ACHN (cell line): ENCODE data around the gene PRC1.
"Not testable (repeated sequence)": the region's sequence is repeated elsewhere in the genome, so short reads cannot be mapped to it uniquely, and the experiment has no call there.

Experiments used
- DNase-seq: peaks from one replicate; pipeline ENCODE4 v3.0.0-alpha.2; 2015
- in situ Hi-C: cut with HindIII; loops from 2 replicates; pipeline ENCODE4 v1.10.0; 2017; ENCODE audit warnings: low sequenced_read_pairs, low pct_ligation_motif_present, low pct_unique_long_range_greater_than_20kb

The PRC1 gene

GRCh38 chr15:90942354-90943120, 51.8 kb downstream of the PRC1 start:
- in situ Hi-C loops: no loop called here
- no peak for DNase-seq

DNA sequence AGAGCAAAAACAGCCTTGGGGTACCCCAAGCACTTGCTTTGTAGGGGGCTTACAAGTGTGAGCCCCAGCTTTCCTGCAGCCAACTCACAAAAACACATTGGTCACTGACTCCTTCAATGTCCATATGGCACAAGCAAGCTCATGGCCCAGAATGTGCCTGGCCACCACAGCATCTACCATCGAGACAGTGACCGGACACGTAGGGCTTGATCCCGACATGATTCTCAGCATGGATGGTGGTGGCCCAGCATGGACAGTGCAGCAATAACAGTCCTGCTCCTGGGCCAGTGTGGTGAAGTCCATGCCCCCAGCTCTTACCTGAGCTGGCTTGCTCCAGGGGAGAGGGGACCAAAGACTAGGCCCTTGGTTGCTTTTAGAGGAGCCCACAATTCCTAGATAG, 53.3 kb downstream of the PRC1 start:
- no peak for DNase-seq
- in situ Hi-C loops: no loop called here

DNA sequence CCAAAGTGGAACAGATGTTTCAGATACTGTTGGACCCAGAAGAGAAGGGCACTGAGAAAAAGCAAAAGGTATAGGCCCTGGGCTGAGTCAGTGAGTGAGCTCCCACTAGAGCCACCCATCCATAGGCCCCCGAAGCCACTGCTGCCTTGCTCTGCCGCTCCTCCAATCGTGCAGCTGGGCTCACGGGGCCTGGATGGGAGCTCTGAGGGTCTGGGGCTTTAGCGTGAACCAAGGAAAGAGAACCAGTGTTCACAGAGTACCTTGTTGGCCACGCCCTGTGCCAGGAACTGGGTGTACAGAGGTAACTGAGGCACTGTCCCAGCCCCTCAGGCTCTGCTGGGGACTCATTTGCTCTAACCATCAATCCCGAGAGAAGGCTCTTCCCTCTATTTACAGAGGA, 54.6 kb downstream of the PRC1 start:
- in situ Hi-C loops: no loop called here
- DNase-seq: no peak

DNA sequence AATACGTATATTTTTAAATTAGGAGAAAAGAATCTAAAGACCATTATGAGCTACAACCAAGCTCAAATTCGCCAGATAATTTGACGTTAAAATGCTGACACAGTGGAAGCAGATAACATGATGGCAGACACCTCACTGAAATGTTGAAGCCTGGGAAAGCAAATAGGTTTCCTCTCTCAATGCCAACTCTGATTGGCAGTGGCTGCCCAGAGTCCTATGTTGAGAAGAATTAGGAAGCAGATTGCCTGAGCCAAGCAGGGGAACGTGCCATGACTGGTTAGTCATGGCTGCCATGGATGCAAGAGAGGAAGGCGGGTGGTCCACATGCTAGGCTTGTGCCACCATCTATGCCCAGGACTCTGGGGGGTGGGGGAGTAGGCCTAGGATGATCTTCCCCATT, 56.1 kb downstream of the PRC1 start:
- in situ Hi-C loops: no loop called here
- no peak for DNase-seq

- in situ Hi-C loops: no loop called here
- no peak for DNase-seq
Measured at GRCh38 chr15:90936823-90937222, 57.5 kb downstream of the PRC1 start.

DNA sequence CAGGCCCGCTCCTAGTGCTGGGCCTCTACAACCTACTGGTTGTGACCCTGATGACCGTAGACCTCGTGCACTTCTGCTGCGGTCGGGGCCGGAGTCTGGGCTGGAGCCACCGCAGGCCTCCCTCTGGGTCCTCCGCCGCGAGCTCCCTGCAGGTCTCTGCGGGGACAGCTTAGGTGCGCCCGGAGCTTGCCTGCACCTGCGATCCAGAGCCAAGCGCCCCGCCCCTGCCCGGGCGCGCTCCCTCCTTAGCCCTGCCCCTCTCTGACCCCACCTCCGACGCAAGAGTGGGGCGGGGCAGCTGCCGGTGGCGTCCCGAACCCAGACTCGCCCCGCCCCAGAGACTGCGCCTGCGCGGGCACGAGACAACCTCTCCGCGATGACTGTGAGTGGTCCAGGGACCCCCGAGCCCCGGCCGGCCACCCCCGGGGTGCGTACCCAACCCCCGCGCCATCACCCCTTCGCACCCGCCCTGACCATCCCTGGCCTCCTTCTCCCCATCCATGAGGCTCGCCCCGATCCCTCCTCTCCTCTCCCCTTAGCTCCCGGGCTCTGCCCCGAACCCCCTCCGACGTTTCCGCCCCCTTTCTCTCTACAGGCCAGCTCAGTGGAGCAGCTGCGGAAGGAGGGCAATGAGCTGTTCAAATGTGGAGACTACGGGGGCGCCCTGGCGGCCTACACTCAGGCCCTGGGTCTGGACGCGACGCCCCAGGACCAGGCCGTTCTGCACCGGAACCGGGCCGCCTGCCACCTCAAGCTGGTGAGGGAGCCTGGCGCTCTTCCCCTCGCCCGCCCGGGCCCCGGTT, 59.2 kb downstream of the PRC1 start, which contains the start of gene UNC45A:
TSS of gene UNC45A (plus strand) at position 337 of the 803 bp plus-strand sequence. CDS start at position 377, 40 bp downstream.
- DNase-seq: peak; percentile 85
- in situ Hi-C loops: no loop called here

DNA sequence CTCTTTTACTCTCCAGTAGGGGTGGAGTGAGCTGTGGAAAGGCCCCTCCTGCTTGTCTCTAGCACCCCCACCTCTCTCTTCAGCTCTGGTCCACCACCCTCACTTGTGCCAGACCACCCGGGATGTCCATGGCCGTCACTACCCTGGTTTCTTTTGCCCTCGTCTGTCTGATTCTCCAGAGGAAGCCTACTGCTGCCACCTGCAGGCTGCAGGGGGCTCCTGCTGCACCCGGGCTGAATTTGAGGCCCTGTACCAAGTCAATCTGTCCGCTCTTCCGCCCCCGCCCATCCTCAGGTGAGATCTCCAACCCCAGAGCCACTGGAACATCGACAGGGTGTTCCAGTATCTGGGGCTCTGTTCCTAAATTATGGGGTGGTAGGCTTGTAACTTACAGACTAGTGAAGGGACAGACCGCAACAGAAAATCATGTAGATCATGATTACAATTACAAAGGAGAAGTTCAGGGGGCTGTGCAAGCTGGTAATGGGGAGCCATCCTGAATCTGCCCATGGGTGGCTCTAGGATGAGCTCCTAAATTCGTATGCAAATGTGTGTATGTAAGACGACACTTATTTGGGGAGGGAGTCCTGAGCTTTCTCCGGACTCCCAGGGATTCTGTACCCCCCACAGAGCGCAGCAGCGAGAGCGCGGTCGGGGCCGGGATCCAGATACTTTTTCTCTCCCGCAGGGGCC, 59.9 kb downstream of the PRC1 start:
- in situ Hi-C loops: no loop called here
- peak; percentile 82 for DNase-seq

DNA sequence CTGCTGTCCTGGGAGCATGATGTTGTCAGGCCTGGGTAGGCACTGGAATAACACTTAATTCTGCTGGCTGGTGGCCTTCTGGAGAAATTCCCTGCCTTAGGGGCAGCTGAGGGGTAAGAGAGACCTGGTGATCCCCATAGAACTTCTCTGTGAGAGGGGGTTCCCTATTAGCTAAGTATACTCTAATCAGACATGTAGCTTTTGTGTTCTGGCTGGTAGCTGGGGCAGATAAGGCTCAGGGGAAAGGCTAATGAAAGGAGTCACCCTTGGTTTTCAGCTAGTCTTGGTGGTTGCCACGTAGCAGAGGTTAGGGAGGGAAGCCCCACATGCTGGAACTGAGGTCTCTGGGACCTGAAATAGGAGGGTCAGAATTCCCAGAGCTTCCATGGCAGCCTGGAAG, 61.0 kb downstream of the PRC1 start:
- in situ Hi-C loops: no loop called here
- no peak for DNase-seq

DNA sequence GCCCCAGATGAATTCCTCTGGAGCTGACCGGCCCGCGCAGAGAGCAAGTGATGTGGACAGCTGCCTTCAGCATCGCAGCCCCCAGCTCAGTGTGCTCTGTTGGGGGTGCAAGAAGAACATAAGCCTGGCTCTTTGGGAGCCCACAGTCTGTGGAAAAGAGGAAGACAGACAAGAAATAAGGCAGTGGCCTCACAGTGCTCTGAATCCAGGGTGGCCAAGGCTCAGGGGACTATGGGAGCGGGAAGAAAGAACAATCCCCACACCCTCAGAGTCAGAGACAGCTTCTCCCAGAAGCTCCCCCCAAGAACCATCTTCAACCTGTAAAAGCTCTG, 61.7 kb downstream of the PRC1 start:
- no peak for DNase-seq
- in situ Hi-C loops: no loop called here

- in situ Hi-C loops: no loop called here
- peak; percentile 83 for DNase-seq
Measured at GRCh38 chr15:90931828-90932659, 62.3 kb downstream of the PRC1 start, which contains the start of gene HDDC3. Gene HDDC3, minus strand, starts transcription at chr15:90932549. Its CDS starts 9 bp downstream, at chr15:90932540.

DNA sequence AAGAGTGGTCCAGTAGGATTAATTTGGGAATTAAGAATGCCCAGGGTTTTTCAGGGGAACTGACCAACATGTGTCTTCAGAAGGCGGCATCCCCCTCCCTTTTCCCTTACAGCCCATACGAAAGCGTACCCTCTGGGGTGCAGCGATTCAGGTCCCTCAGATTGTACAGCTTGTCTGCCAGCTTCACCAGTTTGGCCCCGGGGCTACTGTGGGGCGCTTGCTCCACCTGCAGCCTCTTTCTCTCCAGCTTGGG, 62.8 kb downstream of the PRC1 start:
- in situ Hi-C loops: no loop called here
- DNase-seq: no peak

DNA sequence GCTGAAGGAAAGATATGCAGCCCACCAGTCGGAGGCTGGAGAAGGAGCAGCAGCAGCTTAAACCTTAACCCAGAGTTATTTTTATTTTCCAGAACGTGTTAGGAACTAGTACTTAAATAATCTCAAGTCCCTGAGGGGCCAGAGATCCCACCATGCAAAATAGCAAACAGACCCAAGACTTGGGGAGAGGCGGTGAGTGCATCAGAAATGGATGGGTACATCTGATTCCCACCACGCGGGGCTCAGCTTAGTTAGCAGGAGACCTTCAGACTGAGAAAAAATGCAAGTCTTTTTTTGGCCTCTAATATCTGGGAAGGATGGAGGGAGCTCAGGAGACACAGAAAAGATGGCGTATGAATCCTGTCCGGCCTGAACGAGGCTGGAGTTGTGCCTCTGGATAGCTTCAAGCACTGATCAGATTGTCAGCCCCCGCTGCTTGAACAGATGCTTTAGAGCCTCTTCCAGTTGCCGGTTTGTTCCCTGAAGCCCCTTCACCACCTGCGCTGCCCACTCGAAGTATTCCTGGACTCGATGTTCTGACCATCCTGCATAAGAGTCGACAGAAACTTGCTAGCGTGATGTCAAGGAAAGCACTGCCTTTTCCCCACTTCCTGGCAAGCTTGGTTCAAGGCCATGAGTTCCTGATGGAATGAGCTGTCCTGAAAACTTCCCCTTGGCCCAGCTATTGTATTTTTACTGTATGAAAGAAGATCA, 63.3 kb downstream of the PRC1 start:
- no peak for DNase-seq
- in situ Hi-C loops: no loop called here

- in situ Hi-C loops: no loop called here
- no peak for DNase-seq
Measured at GRCh38 chr15:90929246-90930019, 64.9 kb downstream of the PRC1 start.

- DNase-seq, in situ Hi-C loops: not testable (repeated sequence)
Measured at GRCh38 chr15:90928106-90928505, 66.2 kb downstream of the PRC1 start.

DNA sequence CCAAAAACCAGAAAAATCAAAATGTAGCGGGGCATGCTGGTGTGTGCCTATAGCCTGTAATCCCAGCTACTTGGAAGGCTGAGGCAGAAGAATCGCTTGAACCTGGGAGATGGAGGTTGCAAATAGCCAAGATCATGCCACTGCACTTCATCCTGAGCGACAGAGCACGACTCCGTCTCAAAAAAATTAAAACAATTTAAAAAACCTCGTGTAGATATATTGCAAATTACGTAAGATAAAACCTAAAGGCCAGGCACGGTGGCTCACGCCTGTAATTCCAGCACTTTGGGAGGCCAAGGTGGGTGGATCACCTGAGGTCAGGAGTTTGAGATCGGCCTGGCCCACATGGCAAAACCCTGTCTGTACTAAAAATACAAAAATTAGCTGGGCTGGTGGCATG, 67.6 kb downstream of the PRC1 start:
- in situ Hi-C loops: not testable (repeated sequence)

GRCh38 chr15:90924375-90924774, 70.0 kb downstream of the PRC1 start:
- no peak for DNase-seq
- in situ Hi-C loops: no loop called here

More for the DNA sequence above, 67.6 kb downstream of the PRC1 start:
- not testable (repeated sequence) for DNase-seq

GRCh38 chr15:90922712-90923322, 71.5 kb downstream of the PRC1 start:
- in situ Hi-C loops, DNase-seq: not testable (repeated sequence)
